Peyer's patch (tissue), 4 donors: Measurements from ENCODE around the gene GPSM1.

Experiments
- CTCF ChIP-seq, 6 experiments: fragments of 450-650 bp in 4 of 6; fragments of 200-600 bp in 2 of 6; sonication (generic) in 1 of 6; IDR thresholded peaks; one replicate each; pipeline ENCODE4 v1.5.1; 2017 to 2019; ENCODE audit warnings: antibody characterized with exemption in 6 of 6, mild to moderate bottlenecking in 3 of 6, moderate library complexity in 1 of 6
- POLR2A ChIP-seq, 2 donors: fragments of 450-650 bp; IDR thresholded peaks; one replicate each; pipeline ENCODE4 v1.5.1; 2017; ENCODE audit warnings: antibody characterized with exemption in 2 of 2, mild to moderate bottlenecking in 2 of 2, moderate library complexity in 2 of 2

- TF ChIP-seq CTCF (IDR thresholded peaks at IDR 0.05) (no peak), POLR2A (IDR thresholded peaks at IDR 0.05) (no peak)
These were observed 9.6 kb upstream of the GPSM1 start for GRCh38 chr9:136317695-136318094.
